ENCODE measurements around the gene RBM33. TPM values are rescaled to one million over a fixed set of nuclear protein-coding genes. Genes with fewer than 3 reads are reported as not detected.

Gene RBM33
- total and polyA plus RNA-seq, 2 experiments from 2014 or later, result 10.5 to 36.0 TPM

DNA sequence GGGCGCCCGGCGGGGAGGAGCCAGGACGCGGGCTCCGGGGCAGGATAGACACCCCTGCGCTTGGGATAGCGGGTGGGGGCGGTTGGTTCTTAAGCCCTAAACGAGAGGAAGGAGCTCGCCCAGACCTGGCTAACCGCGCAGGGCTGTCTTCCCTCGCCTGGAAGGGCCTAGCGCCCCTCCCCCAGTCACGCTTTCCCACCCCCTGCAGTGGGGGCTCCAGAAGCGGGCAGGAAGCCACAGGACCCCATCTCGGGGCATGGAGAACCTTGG is 161.3 kb downstream of the RBM33 start:
- H3K9ac ChIP-seq, result no peak overlapping the region
- no peaks in the 10 kb centered on the region for H3K36me3 ChIP-seq (ENCODE audit: low read depth)
- H4K20me1 ChIP-seq (ENCODE audit: insufficient read depth), result no peaks in the 10 kb centered on the region
- H3K9me2 ChIP-seq (ENCODE audit: insufficient read depth), result no peaks in the 10 kb centered on the region
- H3K79me2 ChIP-seq (ENCODE audit: insufficient read depth), result no peaks in the 10 kb centered on the region
- H3K4me1 ChIP-seq (ENCODE audit: insufficient read depth), result 0 out of 2 replicates have a peak, but pooled peaks cover 7% of the 10 kb centered on the region
- in situ Hi-C loops (cut with MboI), result no loop called here
- H3K4me2 ChIP-seq (ENCODE audit: unreplicated experiment), result peak overlapping the region; percentile 78
- H3K4me3 ChIP-seq, result peak overlapping the region; percentile 63
- peaks cover 72% of the 10 kb centered on the region for H3K27me3 ChIP-seq (replicated peaks; ENCODE audit: insufficient read depth)
- peak; percentile 6 for TF ChIP-seq EZH2 (IDR thresholded peaks at IDR 0.05; ENCODE audit: insufficient read depth, poor library complexity, severe bottlenecking)
- no peak for TF ChIP-seq EZH2phosphoT487 (IDR thresholded peaks at IDR 0.05; ENCODE audit: insufficient read depth, low read depth)
- no peak overlapping the region for H3K27ac ChIP-seq
- 1 to 2% methylated on average over 15 to 17 of the region's 18 CpGs for WGBS, 2 experiments (ENCODE audit: low coverage in 1 of 2, low lambda C conversion rate in 2 of 2, missing lambda C conversion rate in 2 of 2)
- H2AFZ ChIP-seq, result peak overlapping the region; percentile 64
- no peaks in the 10 kb centered on the region for H3F3A ChIP-seq (ENCODE audit: insufficient read depth)
- H3K9me3 ChIP-seq (ENCODE audit: low read depth), result no peaks in the 10 kb centered on the region
- DNase-seq, result no peak

DNA sequence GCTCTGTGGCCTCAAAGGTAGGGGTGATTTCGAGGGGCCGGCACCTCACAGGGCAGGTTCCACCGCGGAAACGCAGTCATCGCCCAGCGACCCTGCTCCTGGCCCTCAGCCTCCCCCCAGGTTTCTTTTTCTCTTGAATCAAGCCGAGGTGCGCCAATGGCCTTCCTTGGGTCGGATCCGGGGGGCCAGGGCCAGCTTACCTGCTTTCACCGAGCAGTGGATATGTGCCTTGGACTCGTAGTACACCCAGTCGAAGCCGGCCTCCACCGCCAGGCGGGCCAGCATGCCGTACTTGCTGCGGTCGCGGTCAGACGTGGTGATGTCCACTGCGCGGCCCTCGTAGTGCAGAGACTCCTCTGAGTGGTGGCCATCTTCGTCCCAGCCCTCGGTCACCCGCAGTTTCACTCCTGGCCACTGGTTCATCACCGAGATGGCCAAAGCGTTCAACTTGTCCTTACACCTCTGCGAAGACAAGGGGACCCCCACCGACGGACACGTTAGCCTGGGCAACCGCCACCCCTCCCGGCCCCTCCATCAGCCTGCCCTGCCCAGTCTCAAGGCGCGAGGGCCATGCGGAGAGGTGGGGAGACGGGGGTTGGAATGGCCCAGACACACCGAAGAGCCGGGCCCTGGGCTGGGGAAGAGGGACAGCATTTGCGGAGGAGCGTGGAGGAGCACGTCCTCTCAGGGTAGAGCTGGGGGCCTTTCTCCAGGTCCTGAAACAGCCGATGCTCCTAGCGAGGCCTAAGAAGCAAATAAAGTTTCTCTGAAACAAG is 161.8 kb downstream of the RBM33 start:
- in situ Hi-C loops (cut with MboI), result no loop called here
- H3K4me2 ChIP-seq (ENCODE audit: unreplicated experiment), result no peak overlapping the region

DNA sequence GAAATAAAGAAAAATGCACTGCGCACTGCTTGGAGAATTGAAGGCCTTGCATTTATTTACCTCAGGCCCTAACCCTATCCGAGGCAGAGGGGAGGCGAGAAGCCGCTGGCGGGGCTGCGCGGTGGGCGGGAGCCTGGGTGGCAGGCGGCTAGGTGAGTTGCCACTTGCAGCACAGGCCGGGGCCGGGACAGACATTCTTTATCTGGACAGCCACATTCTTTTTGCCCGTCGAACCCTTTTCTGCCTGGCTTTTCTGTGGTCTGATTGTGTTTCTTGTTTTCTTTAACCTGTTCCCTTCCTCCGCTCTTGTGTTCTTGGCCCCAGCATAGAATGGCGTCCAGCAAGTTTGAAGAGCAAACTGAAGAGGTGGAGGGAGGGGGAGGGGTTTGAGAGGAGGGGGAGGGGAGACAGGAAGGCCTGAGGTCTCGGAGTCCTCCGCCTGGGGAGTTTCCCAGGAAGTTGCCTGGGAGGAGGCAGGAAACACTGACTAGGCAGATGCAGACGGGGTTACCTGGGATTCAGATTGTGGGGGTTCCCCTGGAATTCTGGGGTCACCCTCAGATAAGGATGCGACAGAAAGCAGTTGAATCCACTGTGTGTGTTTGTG is 162.7 kb downstream of the RBM33 start:
- DNase-seq, result no peak
- in situ Hi-C loops (cut with MboI), result no loop called here
- Histone ChIP-seq H3K9me3 (ENCODE audit: low read depth) (no peaks in the 10 kb centered on the region), H3K4me2 (ENCODE audit: unreplicated experiment) (no peak overlapping the region), H3K79me2 (ENCODE audit: insufficient read depth) (no peaks in the 10 kb centered on the region), H3K9me2 (ENCODE audit: insufficient read depth) (no peaks in the 10 kb centered on the region), H4K20me1 (ENCODE audit: insufficient read depth) (no peaks in the 10 kb centered on the region), H3K9ac (no peak overlapping the region), H3K4me3 (no peak overlapping the region), H3F3A (ENCODE audit: insufficient read depth) (no peaks in the 10 kb centered on the region), H3K27ac (no peak overlapping the region), H3K36me3 (ENCODE audit: low read depth) (no peaks in the 10 kb centered on the region), H2AFZ (no peak overlapping the region), H3K4me1 (ENCODE audit: insufficient read depth) (0 out of 2 replicates have a peak, but pooled peaks cover 9% of the 10 kb centered on the region), H3K27me3 (replicated peaks; ENCODE audit: insufficient read depth) (peaks cover 72% of the 10 kb centered on the region)
- WGBS, 2 experiments (ENCODE audit: low coverage in 1 of 2, low lambda C conversion rate in 2 of 2, missing lambda C conversion rate in 2 of 2), result 20 to 23% methylated on average over 16 to 19 of the region's 19 CpGs
- TF ChIP-seq EZH2 (IDR thresholded peaks at IDR 0.05; ENCODE audit: insufficient read depth, poor library complexity, severe bottlenecking) (no peak), EZH2phosphoT487 (IDR thresholded peaks at IDR 0.05; ENCODE audit: insufficient read depth, low read depth) (no peak)

More for the DNA sequence above, 161.8 kb downstream of the RBM33 start:
- Histone ChIP-seq H4K20me1 (ENCODE audit: insufficient read depth) (no peaks in the 10 kb centered on the region), H3K36me3 (ENCODE audit: low read depth) (no peaks in the 10 kb centered on the region), H3K79me2 (ENCODE audit: insufficient read depth) (no peaks in the 10 kb centered on the region), H3K27ac (no peak overlapping the region), H3K9ac (no peak overlapping the region), H3K4me3 (peak overlapping the region; percentile 63; the same call in 1 of the 2 replicates), H3K9me3 (ENCODE audit: low read depth) (no peaks in the 10 kb centered on the region), H3F3A (ENCODE audit: insufficient read depth) (no peaks in the 10 kb centered on the region), H2AFZ (peak overlapping the region; percentile 64), H3K9me2 (ENCODE audit: insufficient read depth) (no peaks in the 10 kb centered on the region), H3K27me3 (replicated peaks; ENCODE audit: insufficient read depth) (peaks cover 72% of the 10 kb centered on the region), H3K4me1 (ENCODE audit: insufficient read depth) (0 out of 2 replicates have a peak, but pooled peaks cover 7% of the 10 kb centered on the region)
- peak; percentile 35 for DNase-seq
- 12 to 13% methylated on average over 46 to 47 of the region's 47 CpGs for WGBS, 2 experiments (ENCODE audit: low coverage in 1 of 2, low lambda C conversion rate in 2 of 2, missing lambda C conversion rate in 2 of 2)
- TF ChIP-seq EZH2 (IDR thresholded peaks at IDR 0.05; ENCODE audit: insufficient read depth, poor library complexity, severe bottlenecking), result peak; percentile 24
- no peak for TF ChIP-seq EZH2phosphoT487 (IDR thresholded peaks at IDR 0.05; ENCODE audit: insufficient read depth, low read depth)

DNA sequence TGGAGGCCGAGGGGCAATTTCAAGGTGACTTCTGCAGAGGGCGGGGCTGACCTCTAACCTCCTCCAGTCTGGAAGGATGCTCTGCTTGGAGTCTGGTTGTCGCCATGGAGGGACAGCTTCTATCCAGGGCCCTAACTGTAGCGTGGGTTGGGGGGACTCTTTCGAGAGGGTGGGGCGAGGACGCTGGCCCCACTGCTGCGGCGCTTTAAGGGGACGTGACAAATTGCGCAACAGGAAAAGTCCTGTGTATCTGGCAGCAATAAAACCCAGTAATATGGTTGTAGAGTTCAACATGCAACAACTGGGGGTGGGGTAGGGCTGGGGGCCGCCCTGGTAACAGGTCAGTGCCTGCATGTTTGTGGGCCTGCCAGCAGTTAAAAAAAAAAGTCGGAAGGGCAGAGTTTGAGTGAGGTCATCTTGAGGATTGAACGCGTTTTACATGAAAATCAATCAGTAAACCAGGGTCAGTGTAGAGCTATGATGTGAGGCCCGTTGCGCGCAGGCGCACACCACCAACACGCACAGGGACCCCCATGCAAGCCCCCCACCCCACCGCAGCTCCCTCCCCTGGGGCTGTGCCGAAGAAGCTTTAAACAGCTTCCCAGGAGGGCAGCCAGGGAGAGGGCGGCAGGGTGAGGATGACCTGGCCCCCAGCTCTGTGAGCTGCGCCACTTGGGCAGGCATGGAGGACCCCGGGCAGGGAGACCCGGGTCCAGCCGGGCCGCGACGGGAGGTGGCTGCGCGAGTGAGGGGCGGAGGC is 163.5 kb downstream of the RBM33 start:
- Histone ChIP-seq H3K4me1 (ENCODE audit: insufficient read depth) (0 out of 2 replicates have a peak, but pooled peaks cover 10% of the 10 kb centered on the region), H3K9me3 (ENCODE audit: low read depth) (no peaks in the 10 kb centered on the region), H3K9ac (no peak overlapping the region), H3K9me2 (ENCODE audit: insufficient read depth) (no peaks in the 10 kb centered on the region), H3K36me3 (ENCODE audit: low read depth) (no peaks in the 10 kb centered on the region), H4K20me1 (ENCODE audit: insufficient read depth) (no peaks in the 10 kb centered on the region), H3K79me2 (ENCODE audit: insufficient read depth) (no peaks in the 10 kb centered on the region), H3K27me3 (replicated peaks; ENCODE audit: insufficient read depth) (peaks cover 76% of the 10 kb centered on the region), H3K4me2 (ENCODE audit: unreplicated experiment) (no peak overlapping the region), H2AFZ (no peak overlapping the region), H3K27ac (no peak overlapping the region), H3K4me3 (no peak overlapping the region), H3F3A (ENCODE audit: insufficient read depth) (no peaks in the 10 kb centered on the region)
- no peak for DNase-seq
- in situ Hi-C loops (cut with MboI), result no loop called here
- 4% methylated on average over 30 to 31 of the region's 33 CpGs for WGBS, 2 experiments (ENCODE audit: low coverage in 1 of 2, low lambda C conversion rate in 2 of 2, missing lambda C conversion rate in 2 of 2)
- TF ChIP-seq EZH2 (IDR thresholded peaks at IDR 0.05; ENCODE audit: insufficient read depth, poor library complexity, severe bottlenecking), result no peak
